GM12878 (cell line): ENCODE data around the gene TNFRSF8. TPM values are rescaled to one million over a fixed set of nuclear protein-coding genes. Genes with fewer than 3 reads are reported as not detected.
"Not testable (repeated sequence)": the region's sequence is repeated elsewhere in the genome, so short reads cannot be mapped to it uniquely, and the experiment has no call there.

Experiments
- ATAC-seq: fragments of 200-7000 bp; cut with Tn5 transposase; 3 replicates; pipeline ENCODE4 v1.9.1; 2020; ENCODE audit warnings: mild to moderate bottlenecking, moderate library complexity
- BruUV-seq: library from RNA; stranded (reverse); fragments of 400-500 nt; replicated peaks from 2 replicates; lab custom pipeline; 2021; lab: Mats Ljungman, UMichigan
- CTCF ChIA-PET: fragments of 300-600 bp; sonication (Branson Sonifier 250); formaldehyde crosslinking; extraction: SDS; loops from one replicate; lab custom pipeline; 2021; ENCODE audit warnings: inconsistent platforms; lab: Yijun Ruan, JAX
- POLR2A ChIA-PET: fragments of 350-600 bp; formaldehyde crosslinking; extraction: SDS; loops from one replicate; lab custom pipeline; 2021; ENCODE audit warnings: inconsistent platforms; lab: Charles Lee
- RAD21 ChIA-PET: fragments of 300-600 bp; sonication (Branson Sonifier 250); formaldehyde crosslinking; loops from one replicate; lab custom pipeline; 2023; ENCODE audit warnings: antibody characterized with exemption; ENCODE audit not compliant: unreplicated experiment; lab: Charles Lee
- SMC1A ChIA-PET: fragments of 300-600 bp; sonication (Branson Sonifier 250); formaldehyde crosslinking; loops from one replicate; lab custom pipeline; 2023; ENCODE audit not compliant: unreplicated experiment, uncharacterized antibody; lab: Charles Lee
- DNase-seq: peaks from one replicate; pipeline ENCODE4 v3.0.0-alpha.2; 2011; ENCODE audit warnings: low read depth, low spot score
- FAIRE-seq: peaks from 3 replicates; lab custom pipeline; 2011; peaks lifted over from hg19 to GRCh38; lab: Jason Lieb, UNC
- H2AFZ ChIP-seq: 2 replicates; pipeline ENCODE4 v1.6.0; 2011; ENCODE audit warnings: low read depth, low read length, control low read depth; ENCODE audit not compliant: control insufficient read depth
- H3K27ac ChIP-seq: 2 replicates; pipeline ENCODE4 v1.5.1; 2011; ENCODE audit warnings: control low read depth; ENCODE audit not compliant: control insufficient read depth, insufficient read depth
- H3K27me3 ChIP-seq, 2 experiments: replicated peaks in 1 of 2; 2 replicates each; pipeline versions ENCODE4 v1.6.0 to v1.6.1; 2011; ENCODE audit warnings: low read length in 1 of 2; ENCODE audit not compliant: control insufficient read depth in 2 of 2, insufficient read depth in 2 of 2
- H3K36me3 ChIP-seq, 2 experiments: 2 replicates each; pipeline ENCODE4 v1.5.1; 2011; ENCODE audit warnings: low read length in 1 of 2; ENCODE audit not compliant: control insufficient read depth in 2 of 2, insufficient read depth in 2 of 2
- H3K4me1 ChIP-seq: 2 replicates; pipeline ENCODE4 v1.6.1; 2011; ENCODE audit warnings: mild to moderate bottlenecking, low read length, moderate library complexity, mixed read lengths; ENCODE audit not compliant: control insufficient read depth, insufficient read depth
- H3K4me2 ChIP-seq: 2 replicates; pipeline ENCODE4 v1.6.0; 2011; ENCODE audit warnings: control low read depth; ENCODE audit not compliant: control insufficient read depth, insufficient read depth
- H3K4me3 ChIP-seq: fragments of 200-600 bp; sonication (generic); 2 replicates; pipeline ENCODE4 v1.5.1; 2016
- H3K79me2 ChIP-seq: 2 replicates; pipeline ENCODE4 v1.6.0; 2011; ENCODE audit warnings: low read length; ENCODE audit not compliant: control insufficient read depth, insufficient read depth
- H3K9ac ChIP-seq: 2 replicates; pipeline ENCODE4 v1.8.0; 2011; ENCODE audit warnings: low read length, control low read depth, mixed read lengths; ENCODE audit not compliant: control insufficient read depth, insufficient read depth
- H3K9me3 ChIP-seq: replicated peaks from 3 replicates; pipeline ENCODE4 v1.5.1; 2011; ENCODE audit warnings: mild to moderate bottlenecking, low read length; ENCODE audit not compliant: control insufficient read depth, insufficient read depth
- H4K20me1 ChIP-seq: 2 replicates; pipeline ENCODE4 v1.6.0; 2011; ENCODE audit not compliant: control insufficient read depth, insufficient read depth
- BHLHE40 ChIP-seq, 2 experiments: fragments of 450-650 bp in 1 of 2; IDR thresholded peaks; 2 replicates each; pipeline ENCODE4 v1.6.1; 2011 to 2017; ENCODE audit warnings: low read depth in 2 of 2, borderline replicate concordance in 1 of 2, improper control_type of control experiment in 1 of 2, low read length in 1 of 2, mild to moderate bottlenecking in 1 of 2
- IKZF2 ChIP-seq, 2 experiments: fragments of 450-650 bp; IDR thresholded peaks; 2 replicates each; pipeline ENCODE4 v1.6.1; 2017; ENCODE audit warnings: mild to moderate bottlenecking in 2 of 2, moderate library complexity in 2 of 2
- MEF2A ChIP-seq: IDR thresholded peaks from 2 replicates; pipeline ENCODE4 v1.6.1; 2011; ENCODE audit warnings: low read depth, mild to moderate bottlenecking, low read length, moderate library complexity; ENCODE audit not compliant: insufficient read depth
- MEF2B ChIP-seq: fragments of 450-650 bp; IDR thresholded peaks from 2 replicates; pipeline ENCODE4 v1.6.1; 2018; ENCODE audit warnings: mild to moderate bottlenecking, moderate library complexity; ENCODE audit not compliant: partially characterized antibody, poor library complexity, severe bottlenecking
- MTA2 ChIP-seq: fragments of 450-650 bp; IDR thresholded peaks from 2 replicates; pipeline ENCODE4 v1.6.1; 2016; ENCODE audit warnings: low read depth, mild to moderate bottlenecking, moderate library complexity
- NBN ChIP-seq: fragments of 450-650 bp; IDR thresholded peaks from 2 replicates; pipeline ENCODE4 v1.6.1; 2016
- PAX5 ChIP-seq: IDR thresholded peaks from 2 replicates; pipeline ENCODE4 v1.6.1; 2011; ENCODE audit warnings: low read depth, low read length, borderline replicate concordance
- PKNOX1 ChIP-seq: fragments of 450-650 bp; IDR thresholded peaks from 2 replicates; pipeline ENCODE4 v1.6.1; 2016; ENCODE audit warnings: mild to moderate bottlenecking
- RELB ChIP-seq: fragments of 450-650 bp; IDR thresholded peaks from 2 replicates; pipeline ENCODE4 v1.6.1; 2017; ENCODE audit warnings: low read depth, mild to moderate bottlenecking, moderate library complexity
- TAF1 ChIP-seq: IDR thresholded peaks from 2 replicates; pipeline ENCODE4 v1.6.1; 2011; ENCODE audit warnings: mild to moderate bottlenecking, low read depth, low read length, borderline replicate concordance
- TCF12 ChIP-seq: IDR thresholded peaks from 2 replicates; pipeline ENCODE4 v1.6.1; 2011; ENCODE audit warnings: low read depth, mild to moderate bottlenecking, low read length
- YY1 ChIP-seq: IDR thresholded peaks from 2 replicates; pipeline ENCODE4 v1.6.1; 2011; ENCODE audit warnings: low read depth, mild to moderate bottlenecking, low read length
- WGBS: methylation state at CpG from one replicate; pipeline ENCODE4 v1.1.6; 2016; ENCODE audit warnings: low lambda C conversion rate; ENCODE audit not compliant: insufficient replicate concordance, insufficient coverage; ENCODE audit errors: missing lambda C conversion rate; 5-methylcytosine and 5-hydroxymethylcytosine counted together
- in situ Hi-C: fragments of 300-500 bp; cut with MboI; formaldehyde crosslinking; loops from 9 replicates; pipeline ENCODE4 v1.14.3; 2018; ENCODE audit warnings: mixed read lengths
- intact Hi-C: fragments of 100-400 bp; cut with micrococcal nuclease; formaldehyde crosslinking; loops from one replicate; pipeline ENCODE4 v1.14.2; 2022; ENCODE audit not compliant: unreplicated experiment
- polyA plus RNA-seq, 11 experiments: library from polyadenylated mRNA; depleted of rRNA in 4 of 11; unstranded in 6 of 11; stranded (reverse) in 5 of 11; fragments of >200 nt; fragmentation: Nextera tagmentation in 4 of 11; fragmentation: Illumina TruSeq in 1 of 11; extraction: Ambion mirVana in 4 of 11; extraction: Trizol in 1 of 11; gene quantifications; 1 replicate in 1 of 11; 2 replicates in 10 of 11; pipeline versions ENCODE4 v1.2.1 to v1.2.3, GENCODE V29; 2011 to 2016; ENCODE audit warnings: inconsistent platforms in 2 of 11, missing spikeins in 2 of 11, low read depth in 1 of 11
- total RNA-seq, 4 experiments: library from RNA; depleted of rRNA in 3 of 4; stranded (reverse); fragments of >200 nt in 3 of 4; fragmentation: Illumina TruSeq in 1 of 4; extraction: Trizol in 1 of 4; gene quantifications; 2 replicates each; pipeline versions ENCODE4 v1.2.1 to v1.2.3, GENCODE V29; 2013 to 2021
- TF ChIP-seq, protein P1 (sequence below): fragments of 450-650 bp; IDR thresholded peaks from 2 replicates; pipeline ENCODE4 v1.6.1; 2016; ENCODE audit warnings: mild to moderate bottlenecking
- TF ChIP-seq, protein P2 (sequence below): IDR thresholded peaks from 2 replicates; pipeline ENCODE4 v1.6.1; 2012; ENCODE audit warnings: low read depth, low read length, improper control_type of control experiment
- TF ChIP-seq, protein P3 (sequence below): IDR thresholded peaks from 2 replicates; pipeline ENCODE4 v1.6.1; 2011; ENCODE audit warnings: borderline replicate concordance, low read depth, mild to moderate bottlenecking, moderate library complexity, low read length; ENCODE audit not compliant: insufficient read depth, poor library complexity, severe bottlenecking

Gene TNFRSF8
- total and polyA plus RNA-seq, 10 of the 15 experiments (the other 5 are each of a cell fraction or from before 2014, with no cell fraction given): 9.8 to 114 (median 58.8) TPM

GRCh38 chr1:12039824-12040456 is 23.2 kb upstream of the TNFRSF8 start:
- intact Hi-C loops: loop anchor here (1.0 to 2.0 kb wide), 3 partner anchors 21 to 39 kb away; partner anchors contain the start of genes MIIP and TNFRSF8
- POLR2A ChIA-PET: interaction anchor here (0.8 to 5.5 kb wide), 15 partner anchors 11 to 130 kb away, joined by 3 to 57 read pairs (median 7); partner anchors contain the start of genes MFN2, MIIP and TNFRSF8
- in situ Hi-C loops: not testable (repeated sequence)
- TF ChIP-seq MEF2B: peak; percentile 52
- TF ChIP-seq, protein P1, sequence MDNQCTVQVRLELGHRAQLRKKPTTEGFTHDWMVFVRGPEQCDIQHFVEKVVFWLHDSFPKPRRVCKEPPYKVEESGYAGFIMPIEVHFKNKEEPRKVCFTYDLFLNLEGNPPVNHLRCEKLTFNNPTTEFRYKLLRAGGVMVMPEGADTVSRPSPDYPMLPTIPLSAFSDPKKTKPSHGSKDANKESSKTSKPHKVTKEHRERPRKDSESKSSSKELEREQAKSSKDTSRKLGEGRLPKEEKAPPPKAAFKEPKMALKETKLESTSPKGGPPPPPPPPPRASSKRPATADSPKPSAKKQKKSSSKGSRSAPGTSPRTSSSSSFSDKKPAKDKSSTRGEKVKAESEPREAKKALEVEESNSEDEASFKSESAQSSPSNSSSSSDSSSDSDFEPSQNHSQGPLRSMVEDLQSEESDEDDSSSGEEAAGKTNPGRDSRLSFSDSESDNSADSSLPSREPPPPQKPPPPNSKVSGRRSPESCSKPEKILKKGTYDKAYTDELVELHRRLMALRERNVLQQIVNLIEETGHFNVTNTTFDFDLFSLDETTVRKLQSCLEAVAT: peak; percentile 80
- TF ChIP-seq YY1: 0 out of 2 replicates have a peak, but pooled peaks have one; percentile 4
- peak; percentile 9 to 33; a peak in 3 of 4 replicates for TF ChIP-seq IKZF2 (IDR thresholded peaks at IDR 0.05)
- TF ChIP-seq, protein P2, sequence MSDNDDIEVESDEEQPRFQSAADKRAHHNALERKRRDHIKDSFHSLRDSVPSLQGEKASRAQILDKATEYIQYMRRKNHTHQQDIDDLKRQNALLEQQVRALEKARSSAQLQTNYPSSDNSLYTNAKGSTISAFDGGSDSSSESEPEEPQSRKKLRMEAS: 0 out of 2 replicates have a peak, but pooled peaks have one; percentile 20
- TF ChIP-seq, protein P3, sequence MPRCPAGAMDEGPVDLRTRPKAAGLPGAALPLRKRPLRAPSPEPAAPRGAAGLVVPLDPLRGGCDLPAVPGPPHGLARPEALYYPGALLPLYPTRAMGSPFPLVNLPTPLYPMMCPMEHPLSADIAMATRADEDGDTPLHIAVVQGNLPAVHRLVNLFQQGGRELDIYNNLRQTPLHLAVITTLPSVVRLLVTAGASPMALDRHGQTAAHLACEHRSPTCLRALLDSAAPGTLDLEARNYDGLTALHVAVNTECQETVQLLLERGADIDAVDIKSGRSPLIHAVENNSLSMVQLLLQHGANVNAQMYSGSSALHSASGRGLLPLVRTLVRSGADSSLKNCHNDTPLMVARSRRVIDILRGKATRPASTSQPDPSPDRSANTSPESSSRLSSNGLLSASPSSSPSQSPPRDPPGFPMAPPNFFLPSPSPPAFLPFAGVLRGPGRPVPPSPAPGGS: peak; percentile 53
- TF ChIP-seq MTA2: peak; percentile 48; the same call in 1 of the 2 replicates
- TF ChIP-seq MEF2A: 0 out of 2 replicates have a peak, but pooled peaks have one; percentile 34
- peak; percentile 53; the same call in 1 of the 2 replicates for TF ChIP-seq PAX5
- TF ChIP-seq RELB: peak; percentile 61
- TF ChIP-seq PKNOX1: peak; percentile 21; the same call in 1 of the 2 replicates
- 0 out of 2 replicates have a peak, but pooled peaks have one; percentile 22 for TF ChIP-seq TCF12
- peak in 1 of 2 experiments; percentile 71; a peak in 3 of 4 replicates for TF ChIP-seq BHLHE40 (IDR thresholded peaks at IDR 0.05; ENCODE audit: borderline replicate concordance in 1 of 2, low read depth in 2 of 2, low read length in 1 of 2)
- TF ChIP-seq TAF1: 0 out of 2 replicates have a peak, but pooled peaks have one; percentile 7
- 0 out of 2 replicates have a peak, but pooled peaks have one; percentile 70 for TF ChIP-seq NBN

More at GRCh38 chr1:12039824-12040456, 23.2 kb upstream of the TNFRSF8 start:
- peaks cover 46% of the 10 kb centered on the region for H3K4me1 ChIP-seq
- TSS peak; percentile 62 for BruUV-seq
- H3K27ac ChIP-seq: peak overlapping the region; percentile 68
- peak overlapping the region; percentile 65 for H3K9ac ChIP-seq
- peak overlapping the region; percentile 21; the same call in 1 of the 2 replicates for H3K4me3 ChIP-seq
- ChIA-PET CTCF (interaction anchor here (0.6 to 5.5 kb wide), 13 partner anchors 8 to 58 kb away, joined by 3 to 53 read pairs (median 7); partner anchors contain the start of gene MIIP), SMC1A (interaction anchor here (0.9 to 7.0 kb wide), 19 partner anchors 9 to 619 kb away, joined by 3 to 97 read pairs (median 5); partner anchors contain the start of gene MIIP), RAD21 (interaction anchor here (0.6 to 7.6 kb wide), 14 partner anchors 10 to 120 kb away, joined by 4 to 70 read pairs (median 10); partner anchors contain the start of genes MIIP and TNFRSF8)
- peak overlapping the region; percentile 75 for H3K4me2 ChIP-seq
- FAIRE-seq, H3K9me3 ChIP-seq, H3K36me3 ChIP-seq, DNase-seq, H3K27me3 ChIP-seq, H3K79me2 ChIP-seq, H4K20me1 ChIP-seq, H2AFZ ChIP-seq: not testable (repeated sequence)
- peak; percentile 75 for ATAC-seq
- under 1% methylated on average over 13 of the region's 13 CpGs for WGBS
